CD4-positive, alpha-beta T cell treated with Interferon alpha-2 for 1 hour (primary cell): ENCODE results near the gene STXBP2.

Experiments
- DNase-seq, 2 donors: peaks; one replicate each; pipeline ENCODE4 v3.0.0-alpha.2; 2020 to 2022

The STXBP2 gene

DNA sequence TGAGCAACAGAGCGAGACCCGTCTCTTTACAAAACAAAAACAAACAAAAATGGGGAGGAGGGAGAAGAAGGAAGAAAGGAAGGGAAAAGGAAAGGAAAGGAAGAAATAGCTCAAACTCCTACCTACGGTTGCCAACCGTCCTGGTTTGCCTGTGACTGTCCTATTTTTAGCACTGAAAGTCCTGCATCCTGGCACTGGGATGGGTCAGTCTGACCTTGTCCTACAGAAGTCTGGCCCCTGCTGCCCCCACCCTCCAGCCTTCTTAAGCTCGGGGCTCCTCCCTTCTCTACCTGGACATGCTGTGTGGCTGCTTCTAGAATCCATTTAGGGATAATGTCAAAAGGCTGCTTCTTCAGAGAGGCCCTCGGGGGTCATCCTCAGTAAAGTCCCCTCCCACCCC lies 1.2 kb upstream of the STXBP2 start:
- DNase-seq = no peak

DNA sequence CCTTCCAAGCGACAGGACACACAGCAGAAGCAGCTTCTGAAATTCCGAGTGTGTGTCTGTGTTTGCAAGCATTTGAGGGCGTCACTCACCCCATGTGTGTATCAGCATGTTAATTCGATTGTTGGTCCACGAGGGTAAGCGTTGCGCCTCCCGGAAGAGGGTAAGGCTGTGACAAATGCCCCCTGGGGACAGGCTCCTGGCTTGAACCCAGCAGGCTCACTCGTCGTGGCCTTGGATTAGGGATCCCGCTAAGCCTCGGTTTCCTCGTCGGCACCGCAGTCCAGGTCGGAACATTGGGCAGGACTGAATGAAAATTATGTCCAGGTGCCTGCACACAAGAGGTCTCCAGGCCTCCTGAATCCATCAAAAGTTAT lies 606 bp upstream of the STXBP2 start:
- DNase-seq = no peak

DNA sequence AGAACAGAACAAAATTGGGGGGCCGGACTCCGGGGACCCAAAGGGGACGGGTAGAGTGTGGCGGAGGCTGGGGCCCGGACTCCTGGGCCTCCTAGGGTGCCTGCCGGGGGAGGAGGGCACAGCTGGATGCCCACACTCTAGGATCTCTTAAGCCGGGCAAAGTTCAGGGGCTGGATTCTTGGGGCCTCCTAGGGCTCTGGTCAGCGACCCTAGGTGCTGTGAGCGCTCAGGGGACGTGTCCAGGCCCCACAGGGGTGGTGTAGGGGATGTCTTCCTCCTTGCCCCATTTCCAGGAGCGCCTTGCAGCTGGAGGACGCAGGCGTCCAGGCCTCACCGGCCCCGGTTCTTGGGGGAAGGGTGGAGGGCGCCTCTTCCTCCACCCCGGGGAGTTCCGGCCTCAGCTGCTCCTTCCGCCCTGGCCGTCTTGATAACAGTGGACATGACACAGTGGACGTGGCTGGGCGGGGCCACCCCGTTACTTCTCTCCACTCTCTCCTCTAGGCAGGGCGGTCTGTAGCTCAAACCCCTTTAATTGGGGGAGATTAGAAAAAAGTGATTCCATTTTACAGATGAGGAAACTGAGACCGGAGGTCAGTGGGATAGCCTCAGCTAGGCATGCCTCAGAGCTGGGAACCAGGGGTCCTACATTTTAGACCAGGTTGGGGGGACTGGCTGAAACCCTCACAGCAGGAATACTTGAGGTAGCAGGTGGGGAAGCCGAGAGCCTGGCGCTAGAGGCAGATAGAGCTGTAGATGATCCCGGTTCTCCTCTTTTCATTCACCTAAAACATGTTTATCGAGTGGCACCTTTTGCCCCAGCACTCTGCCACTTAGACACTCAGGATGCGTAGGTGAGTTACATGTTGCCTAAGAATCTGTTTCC lies 705 bp downstream of the STXBP2 start:
- DNase-seq = peak; percentile 37 to 51

DNA sequence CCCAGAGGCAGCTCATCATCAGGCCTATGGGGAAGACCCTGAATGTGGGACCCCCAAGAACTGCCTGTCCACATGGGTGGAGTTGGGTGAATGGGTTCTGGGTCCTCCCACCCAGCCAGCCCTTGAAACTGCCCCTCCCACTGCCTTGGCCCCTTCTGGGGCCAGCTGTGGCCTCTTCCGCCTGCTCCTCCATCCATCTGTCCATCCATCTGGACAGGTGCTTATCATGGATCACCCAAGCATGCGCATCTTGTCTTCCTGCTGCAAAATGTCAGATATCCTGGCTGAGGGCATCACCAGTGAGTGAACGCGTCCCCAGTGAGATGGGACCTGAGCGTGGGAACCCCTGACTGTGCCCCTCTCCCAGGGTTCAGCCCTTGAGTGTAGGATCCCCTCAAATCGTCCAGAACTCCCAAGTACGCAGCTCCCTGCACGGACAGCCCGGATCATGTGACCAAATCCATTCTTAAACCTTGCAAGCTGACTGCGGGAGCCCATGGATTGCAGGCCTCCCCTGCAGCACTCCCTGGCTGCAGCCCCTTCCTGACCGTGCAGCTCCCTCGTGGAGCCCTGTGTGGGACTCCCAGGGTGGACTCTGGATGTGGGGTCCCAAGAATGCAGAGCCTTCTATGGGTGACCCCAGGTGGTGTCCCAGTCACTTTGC lies 2.0 kb downstream of the STXBP2 start:
- DNase-seq = no peak

DNA sequence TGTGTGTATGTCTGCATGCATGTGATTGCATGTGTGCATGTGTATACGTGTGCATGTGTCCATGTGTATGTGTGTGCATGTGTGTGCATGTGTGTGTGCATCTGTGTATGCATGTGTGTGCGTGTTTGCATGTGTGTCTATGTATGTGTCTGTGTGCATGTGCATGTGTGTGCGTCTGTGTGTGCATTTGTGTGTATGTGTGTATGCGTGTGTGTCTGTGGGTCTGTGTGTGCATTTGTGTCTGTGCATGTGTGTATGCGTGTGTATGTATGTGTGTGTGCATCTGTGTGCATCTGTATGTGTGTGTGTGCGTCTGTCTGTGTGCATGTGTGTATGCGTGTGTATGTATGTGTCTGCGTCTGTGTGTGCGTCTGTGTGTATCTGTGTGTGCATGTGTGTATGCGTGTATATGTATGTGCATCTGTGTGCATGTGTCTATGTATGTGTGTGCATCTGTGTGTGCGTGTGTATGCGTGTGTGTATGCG lies 3.0 kb downstream of the STXBP2 start:
- no peak for DNase-seq

DNA sequence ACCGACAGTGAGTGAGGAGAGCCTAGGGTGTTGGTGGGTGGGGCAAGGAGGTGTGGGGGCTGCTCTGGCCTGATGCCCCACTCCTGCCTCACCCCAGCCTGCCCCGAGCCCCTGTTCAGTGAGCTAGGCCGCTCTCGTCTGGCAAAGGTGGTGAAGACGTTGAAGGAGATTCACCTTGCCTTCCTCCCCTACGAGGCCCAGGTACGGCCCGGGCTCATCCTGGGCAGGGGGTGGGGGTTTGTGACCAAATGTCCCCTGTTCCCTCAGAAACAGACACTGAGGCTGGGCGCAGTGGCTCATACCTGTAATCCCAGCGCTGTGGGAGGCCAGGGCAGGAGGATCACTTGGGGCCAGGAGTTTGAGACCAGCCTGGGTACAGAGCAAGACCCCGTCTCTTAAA lies 3.9 kb downstream of the STXBP2 start:
- no peak for DNase-seq

DNA sequence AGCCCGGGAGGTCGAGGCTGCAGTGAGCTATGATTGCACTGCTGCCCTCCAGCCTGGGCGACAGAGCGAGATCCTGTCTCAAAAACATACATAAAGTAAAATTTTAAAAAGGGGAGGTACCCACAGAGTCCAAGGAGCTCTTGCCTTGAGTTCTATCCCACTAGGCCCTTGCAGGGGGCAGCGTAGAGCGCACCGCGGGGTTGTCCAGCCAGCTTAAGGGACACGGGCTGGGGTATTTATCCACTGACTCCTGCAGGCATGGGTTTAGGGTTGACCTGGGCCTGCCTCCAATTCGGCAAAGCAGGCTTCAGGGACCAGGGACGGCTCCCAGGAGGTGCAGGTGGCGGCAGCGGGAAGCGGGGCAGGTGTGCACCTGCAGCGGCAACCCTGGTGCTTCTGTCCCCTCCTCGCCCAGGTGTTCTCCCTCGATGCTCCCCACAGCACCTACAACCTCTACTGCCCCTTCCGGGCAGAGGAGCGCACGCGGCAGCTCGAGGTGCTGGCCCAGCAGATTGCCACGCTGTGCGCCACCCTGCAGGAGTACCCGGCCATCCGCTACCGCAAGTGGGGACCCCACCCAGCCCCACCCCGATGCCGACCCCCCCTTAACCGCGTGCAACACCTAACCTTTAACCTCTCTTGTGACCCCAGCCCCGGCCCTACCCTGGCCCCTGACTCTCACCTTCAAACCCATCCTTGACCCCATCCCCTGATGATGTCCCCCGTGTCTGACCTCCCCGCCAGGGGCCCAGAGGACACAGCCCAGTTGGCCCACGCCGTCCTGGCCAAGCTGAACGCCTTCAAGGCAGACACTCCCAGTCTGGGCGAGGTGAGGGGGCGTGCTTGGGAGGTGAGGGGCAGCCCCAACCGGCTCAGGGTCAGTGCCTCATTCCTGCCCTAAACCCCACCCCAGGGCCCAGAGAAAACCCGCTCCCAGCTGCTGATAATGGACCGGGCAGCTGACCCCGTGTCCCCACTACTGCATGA lies 4.7 kb downstream of the STXBP2 start:
- DNase-seq = no peak

DNA sequence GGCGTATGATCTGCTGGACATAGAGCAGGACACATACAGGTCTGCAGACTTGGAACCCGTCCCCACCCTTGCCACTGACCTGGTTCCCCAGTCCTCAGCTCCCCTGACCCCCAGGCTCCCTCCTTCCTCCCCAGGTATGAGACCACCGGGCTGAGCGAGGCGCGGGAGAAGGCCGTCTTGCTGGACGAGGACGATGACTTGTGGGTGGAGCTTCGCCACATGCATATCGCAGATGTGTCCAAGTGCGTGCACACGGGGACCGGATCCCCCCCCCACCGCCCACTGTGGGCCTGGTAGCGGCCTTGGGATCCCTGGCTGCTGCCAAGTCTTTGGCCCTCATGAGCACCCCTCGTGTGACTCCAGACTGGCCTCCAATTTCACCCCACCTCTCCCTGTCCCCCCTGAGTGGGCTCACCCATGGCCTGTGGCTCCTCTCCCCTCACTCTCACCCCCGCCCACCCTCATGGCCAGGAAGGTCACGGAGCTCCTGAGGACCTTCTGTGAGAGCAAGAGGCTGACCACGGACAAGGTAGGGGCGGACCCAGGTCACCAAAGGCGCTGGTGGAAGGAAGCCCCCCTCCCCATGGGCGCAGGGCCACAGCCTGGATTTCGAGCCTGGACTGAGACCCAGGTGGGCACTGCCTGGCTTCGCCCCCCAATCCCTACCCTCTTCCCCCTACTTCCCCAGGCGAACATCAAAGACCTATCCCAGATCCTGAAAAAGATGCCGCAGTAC lies 5.6 kb downstream of the STXBP2 start:
- DNase-seq = no peak

DNA sequence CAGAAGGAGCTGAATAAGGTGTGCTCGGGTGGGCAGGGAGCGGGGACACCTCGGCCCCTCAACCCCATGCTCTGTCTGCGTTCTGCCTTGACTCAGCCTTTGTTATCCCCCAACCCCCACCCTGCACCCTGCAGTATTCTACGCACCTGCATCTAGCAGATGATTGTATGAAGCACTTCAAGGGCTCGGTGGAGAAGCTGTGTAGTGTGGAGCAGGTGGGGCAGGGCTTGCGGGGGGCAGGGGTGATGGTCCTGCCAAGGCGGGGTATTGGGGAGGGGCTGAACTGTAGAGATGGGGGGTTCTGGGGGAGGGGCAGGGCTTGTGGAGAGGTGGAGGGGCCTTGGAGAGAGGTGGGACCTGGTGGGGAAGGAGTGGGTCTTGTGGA lies 6.1 kb downstream of the STXBP2 start:
- no peak for DNase-seq

DNA sequence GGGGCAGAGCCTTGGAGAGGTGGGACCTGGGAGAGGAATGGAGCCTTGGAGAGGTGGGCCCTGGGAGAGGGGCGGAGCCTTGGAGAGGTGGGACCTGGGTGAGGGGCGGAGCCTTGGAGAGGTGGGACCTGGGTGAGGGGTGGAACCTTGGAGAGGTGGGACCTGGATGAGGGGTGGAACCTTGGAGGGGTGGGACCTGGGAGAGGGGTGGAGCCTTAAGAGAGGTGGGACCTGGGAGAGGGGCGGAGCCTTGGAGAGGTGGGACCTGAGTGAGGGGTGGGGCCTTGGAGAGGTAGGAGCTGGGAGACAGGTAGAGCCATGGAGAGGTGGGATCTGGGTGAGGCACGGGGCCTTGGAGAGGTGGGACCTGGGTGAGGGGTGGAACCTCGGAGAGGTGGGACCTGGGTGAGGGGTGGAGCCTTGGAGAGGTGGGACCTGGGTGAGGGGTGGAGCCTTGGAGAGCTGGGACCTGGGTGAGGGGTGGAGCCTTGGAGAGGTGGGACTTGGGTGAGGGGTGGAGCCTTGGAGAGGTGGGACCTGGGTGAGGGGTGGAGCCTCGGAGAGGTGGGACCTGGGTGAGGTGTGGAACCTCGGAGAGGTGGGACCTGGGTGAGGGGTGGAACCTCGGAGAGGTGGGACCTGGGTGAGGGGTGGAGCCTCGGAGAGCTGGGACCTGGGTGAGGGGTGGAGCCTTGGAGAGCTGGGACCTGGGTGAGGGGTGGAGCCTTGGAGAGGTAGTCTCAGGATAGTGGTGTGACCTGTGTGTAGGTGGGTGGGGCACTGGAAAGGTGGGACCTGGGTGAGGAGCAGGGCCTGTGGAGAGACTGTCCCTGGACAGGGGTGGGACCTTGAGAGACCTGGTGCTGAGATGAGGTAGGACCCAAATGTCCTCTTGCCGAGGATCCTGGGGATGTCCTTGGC lies 7.0 kb downstream of the STXBP2 start:
- DNase-seq = peak; percentile 25 to 42

DNA sequence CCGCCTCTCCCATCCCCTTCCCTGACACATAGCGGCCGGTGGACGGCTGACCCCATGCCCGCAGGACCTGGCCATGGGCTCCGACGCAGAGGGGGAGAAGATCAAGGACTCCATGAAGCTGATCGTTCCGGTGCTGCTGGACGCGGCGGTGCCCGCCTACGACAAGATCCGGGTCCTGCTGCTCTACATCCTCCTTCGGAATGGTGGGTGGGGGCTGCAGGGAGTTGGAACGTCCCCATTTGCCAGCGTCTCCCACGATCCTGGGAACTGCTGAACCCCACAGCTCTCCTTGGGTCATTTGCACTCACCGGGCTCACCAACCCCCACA lies 7.6 kb downstream of the STXBP2 start:
- no peak for DNase-seq

DNA sequence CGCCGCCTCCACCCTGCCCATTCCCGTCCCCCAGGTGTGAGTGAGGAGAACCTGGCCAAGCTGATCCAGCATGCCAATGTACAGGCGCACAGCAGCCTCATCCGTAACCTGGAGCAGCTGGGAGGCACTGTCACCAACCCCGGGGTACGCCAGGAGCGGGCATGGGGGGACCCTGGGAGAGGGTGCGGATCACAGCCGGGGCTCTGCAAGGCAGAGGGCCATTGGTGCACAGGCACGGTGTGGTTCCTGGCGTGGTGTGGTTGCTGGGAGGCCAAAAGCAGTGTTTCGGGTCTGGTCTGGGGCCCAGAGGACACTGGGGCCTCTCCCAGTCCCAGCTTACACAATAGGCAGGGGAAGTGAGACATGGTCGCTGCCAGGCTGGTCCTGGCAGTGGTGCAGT lies 8.3 kb downstream of the STXBP2 start:
- DNase-seq = no peak

DNA sequence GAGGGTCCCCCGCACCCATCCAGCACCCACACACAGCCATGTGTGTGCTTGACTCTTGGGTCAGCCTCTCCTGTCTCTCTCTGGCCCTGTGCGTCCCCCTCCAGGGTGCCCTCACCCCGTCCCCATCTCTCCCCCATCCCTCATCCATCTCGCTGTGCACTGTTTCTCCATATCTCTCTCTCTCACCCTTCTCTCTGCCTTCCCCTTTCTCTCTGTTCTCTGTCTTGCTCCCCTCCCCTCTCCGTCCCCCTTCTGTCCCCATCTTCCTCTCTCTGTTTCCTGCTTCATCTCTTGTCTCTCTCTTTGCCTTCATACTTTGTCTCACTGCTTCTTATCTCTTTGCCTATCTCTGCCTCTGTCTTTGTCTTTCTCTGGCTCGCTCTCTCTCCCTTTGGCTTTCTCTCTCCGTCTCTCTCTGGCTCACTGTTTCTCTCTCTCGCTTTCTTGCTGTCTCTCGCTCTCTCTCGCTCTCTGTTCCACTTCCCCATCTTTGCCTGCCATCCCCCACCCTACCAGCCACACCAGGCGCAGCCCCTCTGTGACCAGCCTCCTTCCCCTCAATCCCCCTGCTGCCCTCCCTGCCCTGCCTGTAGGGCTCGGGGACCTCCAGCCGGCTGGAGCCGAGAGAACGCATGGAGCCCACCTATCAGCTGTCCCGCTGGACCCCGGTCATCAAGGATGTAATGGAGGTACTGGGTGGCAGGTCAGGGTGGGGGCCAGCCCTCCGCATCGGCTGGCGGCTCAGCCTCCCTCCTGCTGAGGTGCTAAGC lies 8.9 kb downstream of the STXBP2 start:
- no peak for DNase-seq

DNA sequence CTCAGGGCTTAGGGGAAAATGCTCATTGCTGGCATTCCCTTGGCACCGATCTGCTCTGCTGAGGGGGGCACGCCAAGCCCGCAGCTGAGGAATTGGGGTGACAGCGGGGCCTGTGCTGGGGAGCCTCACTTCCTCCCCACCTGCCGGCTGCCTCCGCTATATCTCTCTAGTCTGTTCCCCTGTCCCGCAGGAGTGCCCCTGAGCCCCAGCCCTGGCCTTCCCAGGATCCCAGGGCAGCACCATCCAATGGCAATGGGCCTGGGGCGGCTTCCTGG lies 9.5 kb downstream of the STXBP2 start:
- no peak for DNase-seq

DNA sequence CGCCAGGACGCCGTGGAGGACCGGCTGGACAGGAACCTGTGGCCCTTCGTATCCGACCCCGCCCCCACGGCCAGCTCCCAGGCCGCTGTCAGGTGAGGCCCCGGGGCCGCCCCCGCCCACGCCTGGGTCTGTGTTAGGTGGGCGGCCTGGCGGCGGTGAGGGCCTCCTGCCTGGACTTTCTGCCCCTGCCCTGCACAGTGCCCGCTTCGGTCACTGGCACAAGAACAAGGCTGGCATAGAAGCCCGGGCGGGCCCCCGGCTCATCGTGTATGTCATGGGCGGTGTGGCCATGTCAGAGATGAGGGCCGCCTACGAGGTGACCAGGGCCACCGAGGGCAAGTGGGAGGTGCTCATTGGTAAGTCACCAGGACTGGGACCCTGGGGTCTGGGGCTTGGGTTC lies 10.2 kb downstream of the STXBP2 start:
- no peak for DNase-seq

DNA sequence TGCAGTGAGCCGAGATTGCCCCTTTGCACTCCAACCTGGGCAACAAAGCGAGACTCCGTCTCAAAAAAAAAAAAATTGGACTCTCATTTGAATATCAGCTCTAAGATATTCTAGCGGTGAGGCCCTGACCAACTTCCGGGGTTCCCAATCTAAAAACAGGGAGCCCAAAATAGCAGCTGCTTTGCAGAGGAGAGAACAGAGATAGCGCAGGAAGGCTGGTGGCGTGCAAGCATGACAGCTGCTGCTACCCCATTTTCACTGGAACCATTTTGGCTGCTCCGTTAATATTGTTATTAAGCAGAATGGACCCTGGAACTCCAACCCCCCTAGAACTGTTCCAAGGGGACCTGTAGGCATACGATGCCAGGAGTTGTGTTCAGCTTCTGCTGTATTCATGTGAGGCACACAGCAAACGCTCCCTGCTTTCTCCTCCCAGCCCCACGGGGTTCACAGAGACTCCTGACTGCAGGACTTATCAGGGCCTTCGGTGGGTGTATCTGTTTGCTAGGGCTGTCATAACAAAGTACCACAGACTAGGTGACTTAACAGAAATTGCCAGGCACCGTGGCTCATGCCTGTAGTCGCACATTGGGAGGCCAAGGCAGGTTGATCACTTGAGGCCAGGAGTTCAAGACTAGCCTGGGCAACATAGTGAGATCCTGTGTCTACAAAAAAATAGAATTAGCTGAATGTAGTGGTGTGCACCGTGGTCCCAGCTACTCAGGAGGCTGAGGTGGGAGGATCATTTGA lies 11.5 kb downstream of the STXBP2 start:
- no peak for DNase-seq

DNA sequence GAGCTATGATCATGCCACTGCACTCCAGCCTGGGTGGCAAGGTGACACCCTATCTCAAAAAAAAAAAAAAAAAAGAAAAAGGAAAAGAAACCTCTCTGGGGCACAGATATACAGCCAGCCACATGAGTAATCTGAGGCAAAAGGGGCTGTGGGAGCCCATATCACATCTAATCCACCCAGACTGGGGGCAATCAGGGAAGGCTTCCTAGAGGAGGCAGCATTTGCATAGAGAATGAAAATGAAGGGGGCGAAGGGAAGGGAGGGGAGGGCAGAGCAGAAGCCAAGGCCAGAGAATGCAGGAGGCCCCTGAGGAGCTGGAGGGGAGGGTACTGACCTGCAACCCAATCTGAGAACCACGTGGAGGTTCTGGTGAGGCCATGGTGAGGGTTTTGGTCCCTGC lies 13.2 kb downstream of the STXBP2 start:
- DNase-seq = no peak

DNA sequence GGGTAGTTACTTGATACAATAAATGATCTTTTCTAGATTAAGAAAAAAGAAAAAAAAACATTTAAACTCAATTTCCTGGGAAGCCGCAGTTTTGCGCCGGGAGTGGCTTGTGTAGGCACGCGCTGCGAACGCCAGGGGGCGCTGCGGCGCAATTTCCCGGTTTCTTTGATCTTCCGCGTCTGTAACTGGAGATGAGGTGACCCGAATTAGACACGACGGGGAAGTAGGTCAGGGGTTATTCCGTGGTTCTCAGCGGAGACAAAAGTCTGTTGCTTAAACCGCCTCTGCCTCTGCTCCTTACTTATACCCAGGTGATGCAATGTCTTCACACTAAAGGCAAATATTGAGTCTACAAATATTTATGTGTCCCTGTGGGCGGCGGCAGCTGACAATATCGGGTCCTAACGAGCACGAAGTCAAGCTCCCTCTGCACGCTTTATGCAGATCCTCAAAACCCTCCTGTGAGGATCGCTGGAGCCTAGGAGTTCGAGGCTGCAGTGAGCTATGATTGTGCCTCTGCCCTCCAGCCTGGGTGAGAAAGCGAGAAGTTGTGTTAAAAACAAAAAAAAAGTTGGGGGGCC lies 15.2 kb downstream of the STXBP2 start:
- DNase-seq = peak; percentile 86 to 89

DNA sequence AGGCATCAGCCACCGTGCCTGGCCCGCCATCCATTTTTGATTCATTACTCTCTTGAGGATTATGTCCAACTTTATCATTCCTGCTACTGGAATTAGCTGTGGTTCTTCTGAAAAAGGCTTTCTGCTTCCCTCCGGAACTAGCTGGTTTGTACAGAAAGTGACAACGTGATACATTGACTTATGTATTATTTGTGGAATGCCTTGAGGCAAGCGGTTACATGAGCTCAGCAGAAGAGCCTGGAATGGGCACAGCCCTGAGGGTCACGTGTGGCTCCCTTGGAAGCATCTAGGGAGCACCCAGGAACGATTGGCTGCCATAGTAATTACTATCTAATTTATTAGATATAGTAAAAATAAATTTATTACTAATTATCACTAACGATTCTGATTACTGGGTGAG lies 17.5 kb downstream of the STXBP2 start:
- no peak for DNase-seq

DNA sequence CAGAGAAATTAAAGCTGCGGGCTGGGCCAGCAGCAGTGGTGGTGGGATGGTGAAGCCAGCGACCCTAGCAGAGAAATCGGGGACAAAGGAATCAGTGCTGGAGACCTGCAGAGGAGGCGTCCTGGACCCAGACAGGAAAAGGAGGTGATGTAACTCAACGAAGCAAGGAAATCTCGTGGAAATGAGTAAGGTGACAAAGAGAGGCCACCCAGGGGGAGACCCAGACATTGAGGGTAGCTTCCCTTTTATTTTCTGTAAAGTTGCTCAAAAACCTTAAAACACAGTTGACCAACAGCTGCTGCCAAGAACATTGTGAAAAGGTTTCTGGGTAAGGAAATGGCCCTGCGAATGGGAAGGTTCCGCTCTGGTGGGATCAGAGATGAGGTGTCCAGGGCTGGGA lies 18.7 kb downstream of the STXBP2 start:
- DNase-seq = peak in 1 of 2 donors; percentile 55
